HFFc6 (cell line): ENCODE results near the gene BPGM. TPM values are rescaled to one million over a fixed set of nuclear protein-coding genes. Genes with fewer than 3 reads are reported as not detected.

ENCODE experiments used
- DNase-seq: peaks from one replicate; pipeline ENCODE4 v3.0.0-alpha.2; 2018
- H3K27ac Mint-ChIP-seq: 2 replicates; pipeline ENCODE4 v1.8.0; 2020; ENCODE audit warnings: mild to moderate bottlenecking, mixed read lengths
- H3K27me3 Mint-ChIP-seq: 2 replicates; pipeline ENCODE4 v1.8.0; 2021; ENCODE audit warnings: mild to moderate bottlenecking, moderate library complexity, mixed read lengths; ENCODE audit not compliant: insufficient read depth
- H3K36me3 Mint-ChIP-seq: 2 replicates; pipeline ENCODE4 v1.8.0; 2021; ENCODE audit warnings: low read depth, mixed read lengths
- H3K4me1 Mint-ChIP-seq: 2 replicates; pipeline ENCODE4 v1.8.0; 2020; ENCODE audit warnings: low read depth, mixed read lengths
- H3K4me3 Mint-ChIP-seq: 2 replicates; pipeline ENCODE4 v1.8.0; 2020; ENCODE audit warnings: mild to moderate bottlenecking, moderate library complexity, mixed read lengths
- H3K9me3 Mint-ChIP-seq: 2 replicates; pipeline ENCODE4 v1.8.0; 2020; ENCODE audit warnings: mild to moderate bottlenecking, mixed read lengths
- total RNA-seq, 6 experiments: library from RNA; stranded (reverse); fragmentation: NEBNext Ultra II Directional; extraction: Animal tissue kit (Norgen Biotek cat#: 25700); gene quantifications; 2 replicates in 1 of 6; 3 replicates in 5 of 6; pipeline ENCODE4 v1.2.3, GENCODE V29; 2021
- TF ChIP-seq, protein P1 (sequence below): fragments of 200-600 bp; sonication (generic); IDR thresholded peaks from 2 replicates; pipeline ENCODE4 v1.5.0; 2021; ENCODE audit warnings: antibody characterized with exemption, mild to moderate bottlenecking

Gene BPGM
- total RNA-seq, 6 experiments from 2014 or later: 34.4 to 57.3 (median 39.3) TPM

DNA sequence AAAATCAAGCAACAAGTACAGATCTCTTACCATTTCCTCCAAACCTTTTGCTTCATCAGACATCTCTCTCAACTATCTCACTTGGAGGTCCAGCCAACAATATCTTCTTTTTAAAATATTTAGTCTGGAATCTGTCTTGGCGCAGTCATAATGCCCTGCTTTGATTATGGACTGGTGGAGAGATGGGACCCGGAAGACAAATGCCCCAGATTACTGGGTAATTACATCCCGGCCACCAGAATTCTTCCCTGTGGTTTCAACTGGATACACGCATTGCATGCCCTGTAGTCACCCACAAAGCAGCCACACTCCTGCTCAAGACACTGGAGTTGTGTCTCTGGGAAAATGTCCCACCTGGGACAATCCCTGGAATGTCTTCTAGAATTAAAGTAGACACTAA is 65.5 kb downstream of the BPGM start:
- peaks cover 62% of the 10 kb centered on the region for H3K4me1 Mint-ChIP-seq
- H3K4me3 Mint-ChIP-seq: peak overlapping the region; percentile 81
- H3K27me3 Mint-ChIP-seq: no peaks in the 10 kb centered on the region
- peak overlapping the region; percentile 96 for H3K27ac Mint-ChIP-seq
- no peaks in the 10 kb centered on the region for H3K9me3 Mint-ChIP-seq
- peak; percentile 62 for DNase-seq
- peaks cover 15% of the 10 kb centered on the region; the same call in 1 of the 2 replicates for H3K36me3 Mint-ChIP-seq
- TF ChIP-seq, protein P1, sequence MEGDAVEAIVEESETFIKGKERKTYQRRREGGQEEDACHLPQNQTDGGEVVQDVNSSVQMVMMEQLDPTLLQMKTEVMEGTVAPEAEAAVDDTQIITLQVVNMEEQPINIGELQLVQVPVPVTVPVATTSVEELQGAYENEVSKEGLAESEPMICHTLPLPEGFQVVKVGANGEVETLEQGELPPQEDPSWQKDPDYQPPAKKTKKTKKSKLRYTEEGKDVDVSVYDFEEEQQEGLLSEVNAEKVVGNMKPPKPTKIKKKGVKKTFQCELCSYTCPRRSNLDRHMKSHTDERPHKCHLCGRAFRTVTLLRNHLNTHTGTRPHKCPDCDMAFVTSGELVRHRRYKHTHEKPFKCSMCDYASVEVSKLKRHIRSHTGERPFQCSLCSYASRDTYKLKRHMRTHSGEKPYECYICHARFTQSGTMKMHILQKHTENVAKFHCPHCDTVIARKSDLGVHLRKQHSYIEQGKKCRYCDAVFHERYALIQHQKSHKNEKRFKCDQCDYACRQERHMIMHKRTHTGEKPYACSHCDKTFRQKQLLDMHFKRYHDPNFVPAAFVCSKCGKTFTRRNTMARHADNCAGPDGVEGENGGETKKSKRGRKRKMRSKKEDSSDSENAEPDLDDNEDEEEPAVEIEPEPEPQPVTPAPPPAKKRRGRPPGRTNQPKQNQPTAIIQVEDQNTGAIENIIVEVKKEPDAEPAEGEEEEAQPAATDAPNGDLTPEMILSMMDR: no peak

DNA sequence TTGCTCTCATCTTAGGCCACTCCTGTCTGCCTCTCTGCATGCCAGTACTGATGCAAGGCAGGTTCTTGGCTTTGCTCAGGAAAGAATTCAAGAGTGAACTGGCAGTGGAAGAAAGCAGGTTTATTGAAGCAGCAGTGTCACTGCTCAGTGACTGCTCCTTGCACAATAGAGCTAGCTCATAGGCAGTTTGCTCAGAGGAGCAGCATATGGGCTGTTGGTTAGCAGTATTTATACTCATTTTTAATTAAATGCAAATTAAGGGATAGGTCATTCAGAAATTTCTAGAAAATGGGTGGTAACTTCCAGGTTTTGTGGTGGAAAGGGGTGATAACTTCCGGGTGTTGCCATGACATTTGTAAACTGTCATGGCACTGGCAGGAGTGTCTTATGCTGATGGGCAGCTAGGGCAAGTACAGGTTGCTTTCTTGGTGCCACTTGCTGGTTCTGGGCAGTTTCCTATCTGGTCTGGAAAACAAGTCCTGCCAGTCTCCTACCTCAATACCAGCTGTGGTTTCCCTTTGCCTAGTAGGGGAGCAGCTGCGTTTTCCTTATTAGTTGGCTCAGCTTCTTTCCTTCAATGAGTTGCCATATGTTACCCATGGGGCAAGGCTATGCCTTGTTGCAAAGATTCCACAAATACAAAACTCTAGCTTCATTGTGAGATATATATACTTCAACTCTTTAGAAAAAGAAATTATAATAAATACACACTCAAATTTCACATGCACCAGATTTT is 68.0 kb downstream of the BPGM start:
- Mint-ChIP-seq H3K9me3 (no peaks in the 10 kb centered on the region), H3K4me3 (no peak overlapping the region; the same call in 1 of the 2 replicates), H3K27me3 (no peaks in the 10 kb centered on the region), H3K27ac (no peak overlapping the region; the same call in 1 of the 2 replicates), H3K4me1 (peaks cover 69% of the 10 kb centered on the region), H3K36me3 (peaks cover 15% of the 10 kb centered on the region; the same call in 1 of the 2 replicates)
- TF ChIP-seq, protein P1: no peak
- no peak for DNase-seq

DNA sequence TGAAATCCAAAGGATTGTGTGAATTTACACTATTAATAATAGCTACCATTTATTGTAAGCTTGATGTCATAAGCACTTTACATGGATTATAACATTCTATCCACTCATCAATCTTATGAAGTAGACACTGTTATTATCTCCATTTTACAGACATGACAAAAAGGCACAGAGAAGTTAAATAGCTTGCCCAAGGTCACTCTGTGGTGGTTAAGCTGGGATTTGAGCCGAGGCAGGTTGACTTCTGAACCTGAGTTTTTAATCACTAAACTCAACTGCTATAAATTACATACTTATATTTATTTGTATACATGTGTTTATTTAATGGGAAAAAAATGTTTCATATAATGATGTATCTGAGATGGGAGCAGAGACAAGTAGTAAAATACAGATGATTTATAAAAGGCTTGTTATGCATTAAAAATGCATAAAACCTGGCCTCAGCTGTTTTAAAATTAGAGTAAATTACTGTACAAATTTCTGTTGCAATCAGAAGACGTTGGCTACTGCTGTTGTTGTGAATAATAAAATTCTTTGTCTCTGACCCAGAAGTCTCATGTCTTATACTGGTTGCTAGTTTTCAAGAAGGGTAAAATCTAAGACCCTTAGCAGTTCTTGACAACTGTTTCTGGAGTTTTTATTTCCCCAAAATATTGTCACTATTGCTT is 71.7 kb downstream of the BPGM start:
- TF ChIP-seq, protein P1: no peak
- H3K4me1 Mint-ChIP-seq: peaks cover 61% of the 10 kb centered on the region
- no peak overlapping the region for H3K27ac Mint-ChIP-seq
- no peaks in the 10 kb centered on the region for H3K27me3 Mint-ChIP-seq
- DNase-seq: no peak
- H3K9me3 Mint-ChIP-seq: no peaks in the 10 kb centered on the region
- H3K4me3 Mint-ChIP-seq: no peak overlapping the region
- peaks cover 11% of the 10 kb centered on the region; the same call in 1 of the 2 replicates for H3K36me3 Mint-ChIP-seq

DNA sequence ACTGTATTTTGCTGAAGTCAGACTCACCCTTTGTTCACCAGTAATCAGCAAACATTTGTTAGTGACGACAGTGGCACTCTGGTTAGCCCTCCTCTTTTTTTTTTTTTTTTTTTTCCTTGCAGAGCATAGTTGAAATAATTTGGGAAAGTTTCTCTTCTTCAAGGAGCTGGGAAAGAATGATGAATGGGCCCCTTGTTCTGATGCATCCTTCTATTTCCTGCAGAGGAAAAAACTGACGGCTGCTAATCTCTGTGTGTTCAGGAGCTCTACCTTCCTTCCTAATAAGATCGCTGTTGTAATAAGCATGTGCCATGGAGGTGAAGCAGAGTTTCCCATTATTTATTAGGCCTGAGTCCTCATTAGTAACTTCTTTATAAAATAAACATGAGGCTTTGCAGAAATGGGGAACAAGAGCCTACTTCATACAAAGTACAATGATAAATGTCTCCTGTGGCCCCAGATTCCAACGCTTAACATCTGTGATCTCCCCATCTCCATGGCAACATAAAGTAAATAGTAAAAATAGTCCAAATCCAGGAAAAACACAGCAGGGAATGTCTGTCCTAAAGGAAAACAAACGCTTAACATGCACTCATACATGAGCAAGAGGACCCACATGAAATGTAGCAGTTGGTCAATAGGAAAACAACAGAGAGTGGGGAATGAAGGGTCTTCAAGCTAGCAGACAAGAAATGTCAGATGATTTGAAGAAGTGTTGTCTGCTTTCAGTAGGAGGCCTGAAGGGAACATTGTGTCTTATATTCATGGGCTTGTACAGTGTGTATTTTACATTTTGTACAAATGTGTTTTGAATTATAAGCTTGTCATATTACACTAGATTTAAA is 73.7 kb downstream of the BPGM start:
- H3K27ac Mint-ChIP-seq: peak overlapping the region; percentile 42
- no peaks in the 10 kb centered on the region for H3K36me3 Mint-ChIP-seq
- peaks cover 65% of the 10 kb centered on the region for H3K4me1 Mint-ChIP-seq
- DNase-seq: peak; percentile 45
- H3K4me3 Mint-ChIP-seq: no peak overlapping the region
- no peaks in the 10 kb centered on the region for H3K9me3 Mint-ChIP-seq
- H3K27me3 Mint-ChIP-seq: no peaks in the 10 kb centered on the region; the same call in 1 of the 2 replicates
- TF ChIP-seq, protein P1: no peak

DNA sequence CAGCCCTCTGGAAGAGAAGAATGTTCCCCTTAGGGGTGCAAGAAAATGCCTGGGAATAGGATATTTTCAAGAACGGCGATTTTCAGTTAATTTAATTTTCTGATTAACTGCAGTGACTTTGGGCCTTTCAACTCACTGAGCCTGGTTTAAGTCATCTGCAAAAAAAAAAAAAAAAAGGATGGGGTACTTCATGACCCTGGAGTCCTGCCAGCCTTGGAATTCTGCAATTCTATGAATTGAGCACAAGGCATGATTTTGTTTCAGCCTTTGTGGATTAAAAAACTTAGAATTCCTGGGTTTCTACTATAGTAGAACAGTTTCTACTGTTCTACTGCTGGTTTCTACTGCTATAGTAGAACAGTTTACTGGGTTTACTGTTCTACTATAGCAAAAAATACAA is 74.5 kb downstream of the BPGM start:
- TF ChIP-seq, protein P1: no peak
- H3K27me3 Mint-ChIP-seq: no peaks in the 10 kb centered on the region; the same call in 1 of the 2 replicates
- no peaks in the 10 kb centered on the region for H3K36me3 Mint-ChIP-seq
- no peak overlapping the region for H3K27ac Mint-ChIP-seq
- peaks cover 65% of the 10 kb centered on the region for H3K4me1 Mint-ChIP-seq
- no peaks in the 10 kb centered on the region for H3K9me3 Mint-ChIP-seq
- no peak for DNase-seq
- H3K4me3 Mint-ChIP-seq: no peak overlapping the region
